CD4-positive, alpha-beta T cell treated with Interferon gamma for 1 hour (primary cell): ENCODE data around the gene PPP1R26.

Experiments
- DNase-seq: peaks from one replicate; pipeline ENCODE4 v3.0.0-alpha.2; 2020

Gene PPP1R26

DNA sequence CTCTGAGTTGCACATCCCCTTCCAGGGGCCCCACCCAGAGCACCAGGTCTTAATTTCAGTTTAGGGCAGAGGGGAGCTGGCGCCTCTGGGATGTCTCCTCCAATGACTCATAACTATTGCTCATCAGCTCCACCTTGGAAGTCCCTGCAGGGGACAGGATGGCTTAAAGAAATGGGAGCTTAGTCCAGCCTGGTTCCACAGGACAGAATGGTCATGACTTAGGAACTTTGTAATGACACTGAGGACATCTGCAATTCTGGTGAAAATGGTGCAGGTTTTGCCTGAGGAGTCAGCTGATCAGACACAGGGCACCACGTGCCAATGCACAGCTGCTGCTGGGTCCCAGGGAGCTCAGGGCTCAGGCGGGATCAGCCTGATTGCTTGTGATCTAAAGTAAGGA lies 16.4 kb upstream of the PPP1R26 start:
- DNase-seq: no peak

DNA sequence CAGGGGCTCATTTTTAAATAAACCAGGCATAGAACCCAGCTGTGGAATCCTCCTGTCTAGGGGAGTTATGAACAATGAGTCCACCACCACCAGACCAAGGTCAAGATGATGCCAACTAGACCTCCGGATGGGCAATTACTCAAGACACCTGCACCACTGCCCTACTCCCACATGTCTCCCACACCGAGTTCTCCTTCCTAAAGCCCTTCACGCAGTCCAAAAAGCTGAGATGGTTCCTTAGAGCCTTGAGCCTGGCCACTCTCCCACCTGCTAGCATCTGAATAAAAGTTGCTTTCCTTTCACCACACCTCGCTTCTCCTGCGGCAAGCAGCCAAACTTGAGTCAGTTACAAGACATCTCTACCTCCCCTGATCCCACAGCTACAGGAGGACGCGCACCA lies 15.4 kb upstream of the PPP1R26 start:
- DNase-seq: no peak

DNA sequence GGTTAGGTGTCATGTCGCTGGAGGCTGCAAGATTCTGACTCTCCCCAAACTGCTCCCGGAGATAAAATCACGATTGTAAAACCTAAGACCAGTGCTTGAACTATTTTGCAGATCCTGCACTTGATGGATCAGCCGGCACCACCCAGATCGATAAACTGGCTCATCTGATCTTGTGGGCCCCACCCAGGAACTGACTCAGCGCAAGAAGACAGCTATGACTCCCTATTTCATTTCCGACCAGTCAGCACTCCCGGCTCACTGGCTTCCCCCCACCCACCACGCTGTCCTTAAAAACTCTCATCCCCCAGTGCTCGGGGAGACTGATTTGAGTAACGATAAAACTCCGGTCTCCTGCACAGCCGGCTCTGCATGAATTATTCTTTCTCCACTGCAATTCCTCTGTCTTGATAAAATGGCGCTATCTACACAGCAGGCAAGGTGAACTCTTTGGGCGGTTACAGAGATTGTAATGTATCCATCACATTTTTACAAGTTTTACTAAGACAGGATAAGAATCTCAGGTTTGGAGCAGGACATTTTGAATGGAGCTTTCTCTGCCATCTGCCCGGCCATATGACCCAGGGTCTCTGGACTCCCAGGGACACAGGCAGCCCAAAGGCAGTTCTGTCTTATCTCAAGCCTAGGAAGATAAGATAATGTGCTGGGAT lies 10.6 kb upstream of the PPP1R26 start:
- no peak for DNase-seq

DNA sequence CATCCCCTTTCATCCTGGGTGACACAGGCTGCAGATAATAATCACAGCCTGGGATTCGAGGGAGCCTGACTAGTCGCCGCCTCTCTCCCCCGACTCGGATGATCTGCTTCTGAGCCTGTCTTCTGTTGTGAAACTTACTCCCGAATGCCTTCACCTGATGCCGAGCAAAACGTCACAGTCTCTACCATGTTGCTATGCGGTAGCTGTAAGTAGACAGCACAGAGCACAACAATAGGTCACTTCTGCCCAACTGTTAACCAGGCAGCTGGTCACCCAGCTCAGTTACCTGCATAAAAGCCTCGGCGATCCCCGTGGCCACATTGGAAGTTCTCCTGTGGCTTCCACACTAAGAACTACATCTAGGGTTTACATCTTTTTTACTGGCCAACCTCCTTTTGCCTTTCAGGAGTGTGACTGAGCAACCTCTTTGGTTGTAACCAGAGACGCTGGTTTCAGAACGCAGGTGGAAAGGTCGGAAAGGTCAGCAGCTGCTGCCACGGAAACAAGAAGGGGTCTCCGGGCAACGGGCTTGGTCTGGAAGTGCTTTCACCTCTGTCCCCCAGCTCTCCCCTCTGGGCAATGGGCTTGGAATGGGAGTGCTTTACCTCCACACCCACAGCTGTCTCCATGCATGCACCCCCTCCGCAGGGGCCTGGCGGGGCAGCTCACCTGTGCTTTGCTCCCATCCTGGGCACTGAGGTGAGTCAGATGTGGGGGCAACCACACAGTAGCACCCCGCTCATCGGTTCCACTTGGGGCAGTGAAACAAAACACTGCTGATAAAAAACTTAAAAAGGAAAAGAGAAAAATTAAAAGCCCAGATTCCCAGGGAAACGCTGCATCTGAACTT lies 7.6 kb upstream of the PPP1R26 start:
- no peak for DNase-seq

DNA sequence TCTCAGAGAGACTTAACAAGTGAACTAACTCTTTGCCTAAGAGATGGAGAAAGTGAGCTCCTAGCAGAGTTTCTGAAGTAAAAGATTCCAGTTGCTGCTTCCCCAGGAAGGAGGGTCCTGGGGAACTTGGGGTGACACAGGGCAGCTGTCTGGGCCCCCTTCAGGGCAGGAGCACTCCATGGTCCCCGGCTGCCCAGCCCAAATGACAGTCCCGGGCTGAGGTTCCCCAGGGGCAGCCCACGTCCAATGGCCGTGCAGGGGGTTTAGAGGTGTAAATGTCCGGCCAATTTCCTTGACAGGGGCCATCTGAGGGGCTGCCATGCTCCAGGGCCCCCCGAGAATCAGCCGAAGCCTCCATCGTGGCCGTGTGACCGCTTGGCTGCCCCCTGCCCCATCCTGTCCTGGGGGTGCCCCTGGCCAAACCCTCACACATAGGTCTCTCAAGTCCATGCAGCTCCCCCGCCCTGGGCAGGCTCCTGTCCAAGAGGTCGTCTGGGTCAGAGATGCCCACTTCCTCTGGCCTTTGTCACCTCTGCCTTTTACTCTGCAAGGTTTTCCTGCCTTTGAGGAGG lies 5.5 kb upstream of the PPP1R26 start:
- no peak for DNase-seq

DNA sequence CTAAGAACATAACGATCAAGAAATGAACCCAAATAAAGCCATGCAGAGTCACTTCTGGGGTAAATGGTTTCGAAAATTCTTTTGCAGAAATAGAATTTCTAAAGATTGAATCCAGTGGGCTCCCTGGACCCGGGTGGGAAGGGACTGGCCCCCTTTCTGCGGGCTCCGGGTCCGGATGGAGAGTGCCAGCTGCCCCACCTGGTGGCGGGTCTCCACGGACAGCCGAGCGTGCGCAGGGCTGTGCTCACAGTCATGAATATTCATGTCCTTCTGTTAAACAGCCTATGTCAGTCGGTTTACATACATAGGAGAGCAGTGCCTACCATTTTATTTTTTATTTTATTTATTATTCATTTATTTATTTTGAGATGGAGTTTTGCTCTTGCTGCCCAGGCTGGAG lies 4.7 kb upstream of the PPP1R26 start:
- DNase-seq: no peak

DNA sequence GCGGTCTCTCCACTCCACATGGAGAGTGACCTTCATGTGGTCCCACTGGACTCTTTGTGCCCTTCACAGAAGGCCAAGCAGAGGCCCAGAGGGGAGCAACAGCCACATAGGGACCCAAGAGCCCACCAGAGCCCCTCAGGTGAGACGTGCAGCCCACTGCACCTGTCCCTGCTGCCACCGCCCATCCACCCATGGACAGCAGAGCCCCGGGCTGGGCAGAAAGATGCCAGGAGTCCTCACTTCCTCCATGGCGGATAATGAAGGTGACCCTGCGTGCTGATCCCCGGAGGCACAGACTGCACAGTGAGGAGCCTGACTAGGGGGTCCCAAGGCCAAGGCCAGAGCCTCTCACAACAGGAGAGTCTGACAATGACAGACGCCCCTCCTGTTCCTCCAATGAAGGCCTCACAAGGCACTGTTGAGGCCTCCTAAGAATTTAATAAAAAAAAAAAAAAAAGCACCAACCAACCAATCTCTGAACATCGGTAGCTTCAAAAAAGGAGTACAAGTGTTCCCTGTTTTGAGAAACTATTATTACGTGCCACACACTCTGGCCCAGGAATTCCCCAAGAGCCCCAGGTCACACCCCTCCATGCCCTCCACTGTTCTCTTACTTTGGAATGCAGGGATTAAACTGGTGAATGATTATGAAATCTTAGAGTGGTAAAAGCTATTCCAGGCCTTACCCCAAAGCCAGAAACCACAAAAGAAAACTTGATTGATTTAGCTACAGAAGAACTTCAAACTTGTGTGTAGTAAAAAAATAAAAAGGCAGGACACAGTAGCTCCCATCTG lies 2.8 kb upstream of the PPP1R26 start:
- no peak for DNase-seq

DNA sequence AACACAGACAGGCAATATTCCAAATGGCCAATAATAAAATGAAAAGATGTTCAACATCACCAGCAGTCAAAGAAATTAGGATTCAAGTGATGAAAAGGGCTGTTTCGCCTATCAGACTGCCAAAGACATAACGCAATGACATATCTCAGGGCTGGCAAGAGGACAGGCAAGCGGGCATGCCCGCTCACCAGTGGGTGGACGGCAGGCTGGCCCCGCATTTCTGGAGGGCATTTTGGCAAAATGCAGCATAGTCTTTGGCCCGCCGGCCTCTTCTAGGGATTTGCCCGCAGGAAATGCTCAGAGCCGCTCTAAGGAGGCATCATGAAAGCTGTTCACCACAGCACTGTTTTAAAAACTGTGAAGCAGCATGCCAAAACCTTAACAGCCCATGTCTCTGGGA lies 1.4 kb upstream of the PPP1R26 start:
- no peak for DNase-seq

DNA sequence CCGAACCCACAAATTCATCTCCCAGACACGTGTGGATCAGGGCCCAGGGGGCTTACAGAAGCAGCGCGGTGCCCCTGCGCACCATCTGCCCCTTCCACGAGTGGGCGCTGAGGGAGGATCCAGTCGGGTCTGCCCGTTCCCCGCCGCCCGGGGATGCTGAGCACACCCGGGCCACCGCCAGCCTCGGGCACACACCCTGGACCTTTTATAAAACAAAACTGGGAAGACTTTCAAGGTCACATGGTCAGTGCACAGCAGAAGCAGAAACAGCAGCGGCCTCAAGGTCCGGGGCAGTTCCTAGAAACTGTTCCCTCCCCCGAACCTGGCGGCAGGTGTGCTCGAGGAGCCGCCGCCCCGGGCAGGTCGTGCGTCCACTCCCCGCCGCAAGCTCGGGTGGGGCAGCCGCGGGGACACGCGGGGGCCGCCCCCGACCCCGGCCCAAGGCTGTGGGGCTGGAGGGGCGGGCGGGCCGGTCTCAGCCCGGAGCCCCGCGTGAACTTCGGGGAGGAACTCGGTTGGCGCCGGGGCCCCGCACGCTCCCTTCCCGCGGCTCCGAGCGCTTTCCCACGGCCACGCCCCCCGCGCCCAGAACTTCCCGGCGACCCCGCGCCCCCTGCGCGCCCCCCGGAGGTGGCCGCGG lies 633 bp upstream of the PPP1R26 start:
- no peak for DNase-seq

DNA sequence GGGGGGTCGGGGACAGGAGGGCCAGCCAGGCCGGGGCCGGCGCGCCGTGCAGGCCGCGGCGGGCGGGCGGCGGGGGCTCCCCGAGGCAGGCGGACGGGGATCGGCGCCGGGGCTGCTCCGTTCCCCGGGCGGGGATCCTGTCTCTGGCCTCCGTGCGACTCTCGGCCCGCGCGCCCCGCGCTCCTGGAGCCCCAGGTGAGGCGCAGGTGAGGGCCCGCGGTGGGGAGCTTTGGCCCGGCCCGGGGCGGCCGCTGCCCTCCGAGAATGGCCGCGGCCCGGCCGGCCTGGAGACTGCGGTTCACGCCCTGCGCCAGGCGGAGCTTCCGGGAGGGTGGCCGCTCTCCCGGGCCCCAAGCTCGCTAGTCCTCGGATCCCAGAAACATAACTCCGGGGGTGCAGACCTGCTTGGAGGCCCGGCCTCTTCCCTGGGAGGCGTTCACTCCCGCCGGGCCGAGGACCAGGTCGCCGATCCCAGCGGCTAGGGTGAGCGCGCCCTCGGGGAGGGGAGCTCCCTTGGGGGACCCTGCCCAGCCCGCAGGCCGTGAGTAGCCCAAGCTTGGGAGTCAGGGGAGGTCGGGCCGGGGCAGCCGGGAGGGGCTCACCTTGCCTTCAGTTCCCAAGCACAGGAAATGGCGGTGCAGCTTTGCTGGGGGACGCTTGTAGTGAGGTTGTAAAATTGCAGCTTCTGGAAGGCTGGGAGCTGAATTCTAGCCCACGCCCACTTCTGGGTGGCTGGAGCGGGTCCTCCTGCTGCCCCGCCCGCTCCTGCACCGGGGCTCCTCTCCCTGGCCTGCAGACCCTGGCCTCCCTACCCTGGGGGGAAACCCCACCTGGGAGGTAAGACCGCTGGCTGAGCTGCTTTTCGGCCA lies 723 bp downstream of the PPP1R26 start:
- no peak for DNase-seq

DNA sequence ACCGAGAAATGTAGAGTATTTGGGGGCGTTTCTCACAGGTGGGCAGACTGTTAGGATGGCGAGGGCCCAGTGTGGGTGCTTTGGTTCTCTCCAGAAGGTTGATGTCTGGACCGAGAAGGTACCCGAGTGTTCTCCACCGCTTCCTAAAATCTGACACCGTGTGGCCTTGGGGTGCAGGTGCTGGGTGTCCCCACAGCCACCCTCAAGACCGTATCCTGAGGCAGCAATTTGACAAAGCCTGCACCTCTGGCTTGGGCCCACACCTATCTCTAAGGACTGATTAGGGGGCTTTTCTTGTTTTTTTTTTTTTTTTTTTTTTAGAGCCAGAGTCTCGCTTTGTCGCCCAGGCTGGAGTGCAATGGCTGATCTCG lies 1.3 kb downstream of the PPP1R26 start:
- DNase-seq: no peak

DNA sequence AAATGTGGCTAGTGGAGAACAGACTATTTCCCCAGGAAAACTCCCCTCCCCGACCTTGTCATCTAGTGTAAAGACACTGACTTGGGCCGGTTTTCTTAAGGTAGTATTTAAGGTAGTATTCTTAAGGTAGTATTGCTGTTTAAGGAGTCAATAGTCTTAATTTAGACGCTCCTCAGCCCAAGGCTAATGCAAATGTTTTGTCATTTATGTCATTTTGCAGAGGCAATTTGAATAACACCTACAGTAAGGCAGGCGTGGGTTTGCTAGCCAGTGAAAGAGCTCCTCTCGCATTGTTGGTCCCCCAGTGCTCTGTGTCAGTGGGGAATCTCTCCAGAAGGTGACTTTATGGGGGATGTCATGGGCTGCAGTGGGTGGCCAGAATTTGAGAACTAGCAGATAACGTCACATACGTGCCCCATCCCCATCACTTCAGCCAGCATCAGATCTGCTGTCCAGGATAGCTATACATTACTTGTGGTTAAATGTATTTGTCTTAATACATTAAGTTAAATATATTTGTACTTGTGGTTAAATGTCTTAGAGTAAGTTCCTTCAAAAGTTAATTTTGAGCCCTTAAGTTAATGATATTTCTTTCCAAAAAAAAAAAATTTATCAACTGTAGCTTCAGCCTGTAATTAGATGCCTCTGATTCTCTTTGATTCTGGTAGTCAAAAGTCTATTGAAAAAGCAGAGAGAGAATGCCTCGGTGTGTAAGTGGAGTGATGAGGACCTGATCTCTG lies 2.6 kb downstream of the PPP1R26 start:
- no peak for DNase-seq

DNA sequence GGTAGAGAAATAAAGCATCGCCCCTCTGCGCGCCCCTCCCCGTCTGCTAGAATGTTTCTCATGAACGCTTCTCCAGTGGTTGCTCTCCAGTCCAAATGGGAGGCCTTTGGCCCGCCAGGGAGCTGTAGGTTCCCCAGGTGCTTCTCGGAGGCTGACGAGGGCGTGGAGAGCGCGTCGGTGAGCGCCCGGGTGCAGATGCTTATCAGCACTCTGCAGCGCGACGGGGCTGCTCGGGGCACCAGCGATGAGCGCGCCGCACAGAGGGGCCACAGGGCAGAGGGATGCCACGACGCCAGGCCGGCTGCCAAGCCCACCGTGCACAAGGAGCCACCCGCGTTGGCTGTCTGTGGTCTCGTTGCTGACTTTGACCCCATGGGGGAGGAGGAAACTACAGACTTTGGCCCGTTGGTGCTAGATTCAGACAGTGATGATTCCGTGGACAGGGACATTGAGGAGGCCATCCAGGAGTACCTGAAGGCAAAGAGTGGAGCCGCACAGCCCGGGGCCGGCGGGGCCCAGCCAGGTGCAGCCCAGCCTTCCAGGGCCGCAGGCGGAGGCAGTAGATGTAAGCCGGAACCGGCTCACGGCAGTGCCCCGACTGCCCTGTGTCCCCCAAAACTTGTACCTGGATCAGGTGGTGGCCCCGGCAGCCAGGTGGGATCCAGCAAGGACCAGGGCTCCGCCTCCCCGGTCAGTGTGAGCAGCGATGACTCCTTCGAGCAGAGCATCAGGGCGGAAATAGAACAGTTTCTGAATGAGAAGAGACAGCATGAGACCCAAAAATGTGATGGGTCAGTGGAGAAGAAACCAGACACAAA lies 5.1 kb downstream of the PPP1R26 start:
- no peak for DNase-seq

DNA sequence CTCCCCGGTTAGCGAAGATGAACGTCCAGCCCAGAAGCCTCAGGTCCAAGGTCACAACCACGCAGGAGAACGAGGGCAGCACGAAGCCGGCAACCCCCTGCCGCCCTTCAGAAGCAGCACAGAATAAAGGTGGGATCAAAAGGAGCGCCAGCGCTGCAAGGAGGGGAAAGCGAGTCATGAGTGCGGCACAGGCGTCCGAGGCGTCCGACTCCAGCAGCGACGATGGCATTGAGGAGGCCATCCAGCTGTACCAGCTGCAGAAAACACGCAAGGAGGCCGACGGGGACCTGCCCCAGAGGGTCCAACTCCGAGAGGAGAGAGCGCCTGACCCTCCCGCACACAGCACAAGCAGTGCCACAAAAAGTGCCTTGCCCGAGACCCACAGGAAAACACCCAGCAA lies 5.8 kb downstream of the PPP1R26 start:
- DNase-seq: no peak

DNA sequence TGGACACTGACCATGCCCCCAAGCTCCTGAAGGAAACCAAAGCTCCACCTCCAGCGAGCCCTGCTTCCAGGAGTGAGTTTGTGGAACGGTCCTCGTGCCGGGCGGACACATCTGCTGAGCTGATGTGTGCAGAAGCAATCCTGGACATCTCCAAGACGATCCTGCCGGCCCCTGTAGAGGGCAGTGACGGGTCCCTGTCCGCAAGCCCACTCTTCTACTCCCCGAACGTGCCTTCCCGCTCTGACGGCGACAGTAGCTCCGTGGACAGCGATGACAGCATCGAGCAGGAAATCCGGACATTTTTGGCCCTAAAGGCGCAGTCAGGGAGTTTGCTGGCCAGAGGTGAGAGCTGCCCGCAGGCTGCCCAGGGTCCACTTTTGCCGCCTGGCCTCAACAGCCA lies 6.2 kb downstream of the PPP1R26 start:
- DNase-seq: no peak

DNA sequence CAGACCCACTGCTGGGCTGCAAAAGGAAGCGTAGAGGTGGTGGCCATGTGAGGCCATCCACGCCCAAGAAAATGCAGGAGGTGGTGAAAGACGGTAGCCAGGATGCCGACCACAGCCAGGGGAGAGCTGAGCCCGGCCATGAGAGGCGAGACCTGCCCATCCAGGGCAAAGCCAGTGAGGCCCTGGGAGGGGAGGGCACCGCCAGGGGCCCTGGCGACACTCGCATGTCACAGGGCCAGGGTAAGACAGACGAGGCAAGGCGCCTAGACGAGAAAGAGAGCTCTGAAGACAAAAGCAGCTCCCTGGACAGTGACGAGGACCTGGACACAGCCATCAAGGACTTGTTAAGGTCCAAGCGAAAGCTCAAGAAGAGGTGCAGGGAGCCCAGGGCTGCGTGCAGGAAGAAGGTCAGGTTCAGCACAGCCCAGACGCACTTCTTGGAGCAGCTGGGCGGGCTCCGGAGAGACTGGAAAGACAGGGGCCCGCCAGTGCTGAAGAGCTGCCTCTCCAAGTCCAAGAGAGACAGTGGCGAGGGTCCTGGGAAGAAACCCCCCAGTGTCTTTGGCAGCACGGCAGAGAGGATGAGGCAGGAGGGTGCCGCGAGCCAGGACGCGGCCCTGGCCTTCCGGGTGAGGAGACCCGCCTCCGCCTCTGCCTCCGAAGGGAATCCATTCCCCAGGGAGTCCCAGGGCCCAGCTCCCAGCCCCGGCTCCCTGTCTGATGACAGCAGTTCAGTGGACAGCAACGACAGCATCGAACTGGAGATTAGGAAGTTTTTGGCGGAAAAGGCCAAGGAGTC lies 6.9 kb downstream of the PPP1R26 start:
- no peak for DNase-seq

DNA sequence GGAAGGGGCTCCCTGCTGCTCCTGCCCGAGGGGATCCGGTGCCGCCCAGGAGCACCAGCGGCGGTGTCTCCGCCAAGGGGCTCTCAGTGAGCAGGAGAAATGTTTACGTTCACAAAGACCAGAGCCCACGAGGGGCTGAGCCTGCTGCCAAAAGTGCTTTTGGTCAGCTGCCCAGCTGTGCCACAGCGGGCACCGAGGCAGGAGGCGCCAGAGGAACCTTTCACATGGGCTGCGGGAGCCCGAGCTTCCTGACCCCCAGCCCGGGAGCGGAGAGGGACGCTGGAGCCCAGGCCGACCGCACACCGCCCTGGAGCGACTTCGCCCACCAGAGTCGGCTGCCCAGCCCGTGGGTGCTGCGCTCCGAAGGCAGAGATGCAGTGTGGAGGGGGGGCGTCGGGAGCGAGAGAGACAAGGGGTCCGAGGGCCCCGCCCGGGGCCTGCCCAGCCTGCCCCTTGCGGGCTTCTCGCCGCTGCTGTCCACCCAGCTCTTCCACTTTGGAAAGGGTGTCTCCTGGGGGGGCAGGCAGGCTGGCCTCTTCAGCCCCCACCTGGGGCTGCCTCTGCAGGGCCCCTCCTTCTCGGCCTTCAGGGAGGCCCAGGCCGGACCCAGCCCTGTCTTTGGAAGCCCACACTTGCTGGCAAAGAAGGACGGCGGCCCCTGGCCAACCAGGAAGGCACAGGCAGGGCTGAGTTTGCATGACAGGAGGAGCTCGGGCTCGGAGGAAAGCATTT lies 7.9 kb downstream of the PPP1R26 start:
- DNase-seq: no peak

DNA sequence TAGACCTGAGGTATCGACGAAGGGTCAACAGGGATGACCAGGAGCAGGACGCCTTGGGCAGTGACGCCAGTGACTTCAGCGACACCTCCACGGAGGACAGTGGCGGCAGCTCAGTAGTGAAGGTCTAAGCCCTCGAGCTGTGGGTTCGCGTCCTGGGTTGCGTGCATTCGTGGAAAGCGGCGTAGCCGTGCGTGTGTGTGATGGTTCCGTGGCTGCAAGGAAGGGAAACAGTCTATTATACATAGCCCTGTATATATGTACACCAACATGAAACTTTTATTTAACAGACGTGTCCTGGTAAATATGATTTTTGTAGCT lies 8.4 kb downstream of the PPP1R26 start:
- DNase-seq: no peak

DNA sequence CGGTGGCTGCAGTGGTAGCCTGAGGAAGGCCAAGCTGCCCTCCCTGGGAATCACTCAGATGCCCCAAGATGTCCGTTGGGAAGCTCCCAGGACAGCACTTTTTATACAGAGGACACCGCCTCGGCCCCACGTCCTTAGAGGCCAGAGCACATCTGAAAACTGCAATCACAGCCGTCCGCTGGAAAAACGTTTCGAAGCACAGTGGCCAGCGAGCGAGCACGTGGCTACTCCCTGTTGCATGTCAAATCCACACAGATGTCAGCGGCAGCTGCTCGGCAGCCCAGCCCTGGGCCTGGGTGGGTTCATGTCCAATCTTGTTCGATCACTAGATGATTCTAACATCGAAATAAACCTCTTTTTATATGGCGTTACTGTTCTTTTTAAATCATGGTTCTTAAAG lies 8.9 kb downstream of the PPP1R26 start:
- no peak for DNase-seq
